ENCODE data around the gene TOX3.

DNA sequence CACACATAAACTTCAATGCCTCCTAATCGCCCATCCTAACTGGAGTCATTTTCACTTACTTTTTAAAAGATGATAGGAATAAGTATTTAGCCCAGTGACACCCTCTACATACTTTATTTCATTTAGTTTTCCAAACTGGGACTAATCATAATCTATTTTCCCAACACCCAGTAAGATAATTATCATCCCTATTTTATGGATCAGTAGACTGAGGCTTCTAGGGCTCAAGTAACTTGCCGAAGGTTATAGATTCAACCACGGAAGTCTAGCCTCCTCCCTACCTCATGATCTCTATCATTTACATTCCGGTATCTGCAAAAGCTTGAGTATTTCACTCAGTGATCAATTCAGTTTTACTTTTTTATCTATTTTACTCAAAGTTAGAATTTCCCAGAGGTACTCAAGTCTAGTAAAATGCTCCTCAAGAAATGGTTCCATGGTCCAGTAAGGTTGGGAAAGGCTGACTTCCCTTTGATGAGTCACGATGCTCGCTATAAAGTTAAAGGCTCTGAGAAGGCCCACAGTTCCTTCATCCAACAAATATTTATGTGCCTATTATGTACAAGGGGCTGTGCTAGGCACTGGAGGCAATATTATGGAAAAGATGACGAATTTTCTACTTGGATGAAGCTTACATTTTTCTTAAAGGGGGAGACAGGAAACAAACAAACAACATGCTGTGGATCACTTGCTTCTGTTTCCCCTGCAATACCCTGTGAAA is 75.1 kb downstream of the TOX3 start:
- TF ChIP-seq SP2 (IDR thresholded peaks at IDR 0.05; ENCODE audit: low read length), result no peak
- TF ChIP-seq, protein P1, sequence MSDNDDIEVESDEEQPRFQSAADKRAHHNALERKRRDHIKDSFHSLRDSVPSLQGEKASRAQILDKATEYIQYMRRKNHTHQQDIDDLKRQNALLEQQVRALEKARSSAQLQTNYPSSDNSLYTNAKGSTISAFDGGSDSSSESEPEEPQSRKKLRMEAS (IDR thresholded peaks at IDR 0.05), result no peak

All from H1 (cell line).